Measurements from ENCODE around the gene UBE2K. TPM values are rescaled to one million over a fixed set of nuclear protein-coding genes. Genes with fewer than 3 reads are reported as not detected.
"Not testable (repeated sequence)": the region's sequence is repeated elsewhere in the genome, so short reads cannot be mapped to it uniquely, and the experiment has no call there.

Gene UBE2K
- total RNA-seq, 1 experiment from 2014 or later = 151 TPM

- H3K79me1 ChIP-seq (ENCODE audit: insufficient read depth, low read depth, low read length, poor library complexity, severe bottlenecking); H4K5ac ChIP-seq (ENCODE audit: insufficient read length, low read depth, low read length); H3K27me3 Mint-ChIP-seq (ENCODE audit: low read depth); H4K8ac ChIP-seq (replicated peaks; ENCODE audit: insufficient read length, low read depth, low read length); H3K27ac Mint-ChIP-seq; H3K14ac ChIP-seq (ENCODE audit: insufficient read depth, low read length); H3K18ac ChIP-seq (ENCODE audit: insufficient read length, low read depth, low read length); H3K27me3 ChIP-seq (ENCODE audit: insufficient read depth, low read length); H3K9me3 ChIP-seq (ENCODE audit: control insufficient read depth, low read depth, low read length); H3K4ac ChIP-seq (ENCODE audit: low read depth, low read length); DNase-seq; H2BK5ac ChIP-seq (ENCODE audit: insufficient read length, low read length); H3K27ac ChIP-seq (ENCODE audit: insufficient read length, low read depth, low read length); H3T11ph ChIP-seq (ENCODE audit: low read length); H3K9ac ChIP-seq (ENCODE audit: extremely low read depth, insufficient read length, low read length); H3K4me1 ChIP-seq (ENCODE audit: insufficient read depth, low read length); H2BK120ac ChIP-seq (ENCODE audit: low read depth, low read length, poor library complexity, severe bottlenecking); H2BK12ac ChIP-seq (ENCODE audit: insufficient read length, low read depth, low read length); H3K23ac ChIP-seq (ENCODE audit: insufficient read length, low read depth, low read length); H2BK20ac ChIP-seq (ENCODE audit: low read depth, low read length, poor library complexity, severe bottlenecking); H2AFZ ChIP-seq (ENCODE audit: low read length); H2BK15ac ChIP-seq (ENCODE audit: low read depth, low read length); H3K56ac ChIP-seq (ENCODE audit: insufficient read length, low read depth, low read length); H3K9me3 Mint-ChIP-seq; H3K4me3 Mint-ChIP-seq; H3K4me1 Mint-ChIP-seq; H3K4me2 ChIP-seq (ENCODE audit: insufficient read depth, insufficient read length, low read length); H3K36me3 Mint-ChIP-seq (ENCODE audit: insufficient read depth in 1 of 3, low read depth in 3 of 3); H4K91ac ChIP-seq (ENCODE audit: insufficient read length, low read depth, low read length); H3K23me2 ChIP-seq (ENCODE audit: insufficient read length, low read depth, low read length, poor library complexity, severe bottlenecking); H4K20me1 ChIP-seq (ENCODE audit: control insufficient read depth, insufficient read depth, insufficient read length); H2AK5ac ChIP-seq (ENCODE audit: insufficient read length, low read length); H3K79me2 ChIP-seq (ENCODE audit: insufficient read depth, low read length): not testable (repeated sequence)
- WGBS (ENCODE audit: extremely low coverage, insufficient read length, low lambda C conversion rate) = no CpG with 5 or more reads among the region's 10 CpGs
Measured at GRCh38 chr4:39675681-39676080, 22.3 kb upstream of the UBE2K start.

- not testable (repeated sequence) for H4K5ac ChIP-seq (ENCODE audit: insufficient read length, low read depth, low read length); H3K4ac ChIP-seq (ENCODE audit: low read depth, low read length); H2BK12ac ChIP-seq (ENCODE audit: insufficient read length, low read depth, low read length); H3K27ac Mint-ChIP-seq; H3K14ac ChIP-seq (ENCODE audit: insufficient read depth, low read length); H3K18ac ChIP-seq (ENCODE audit: insufficient read length, low read depth, low read length); H2BK20ac ChIP-seq (ENCODE audit: low read depth, low read length, poor library complexity, severe bottlenecking); H3K4me2 ChIP-seq (ENCODE audit: insufficient read depth, insufficient read length, low read length); H3K4me1 Mint-ChIP-seq; H2AK5ac ChIP-seq (ENCODE audit: insufficient read length, low read length); H3K4me1 ChIP-seq (ENCODE audit: insufficient read depth, low read length); H2BK15ac ChIP-seq (ENCODE audit: low read depth, low read length); H4K8ac ChIP-seq (replicated peaks; ENCODE audit: insufficient read length, low read depth, low read length); H3K9me3 Mint-ChIP-seq; H3K9me3 ChIP-seq (ENCODE audit: control insufficient read depth, low read depth, low read length); H2BK120ac ChIP-seq (ENCODE audit: low read depth, low read length, poor library complexity, severe bottlenecking); H2AFZ ChIP-seq (ENCODE audit: low read length); H3K36me3 Mint-ChIP-seq (ENCODE audit: insufficient read depth in 1 of 3, low read depth in 3 of 3); H3K79me1 ChIP-seq (ENCODE audit: insufficient read depth, low read depth, low read length, poor library complexity, severe bottlenecking); H3K79me2 ChIP-seq (ENCODE audit: insufficient read depth, low read length); H3K27ac ChIP-seq (ENCODE audit: insufficient read length, low read depth, low read length); H3K56ac ChIP-seq (ENCODE audit: insufficient read length, low read depth, low read length); DNase-seq; H3K9ac ChIP-seq (ENCODE audit: extremely low read depth, insufficient read length, low read length); H3K27me3 Mint-ChIP-seq (ENCODE audit: low read depth); H3K23me2 ChIP-seq (ENCODE audit: insufficient read length, low read depth, low read length, poor library complexity, severe bottlenecking); H4K91ac ChIP-seq (ENCODE audit: insufficient read length, low read depth, low read length); H4K20me1 ChIP-seq (ENCODE audit: control insufficient read depth, insufficient read depth, insufficient read length); H3T11ph ChIP-seq (ENCODE audit: low read length); H3K23ac ChIP-seq (ENCODE audit: insufficient read length, low read depth, low read length); H3K4me3 Mint-ChIP-seq; H2BK5ac ChIP-seq (ENCODE audit: insufficient read length, low read length); H3K27me3 ChIP-seq (ENCODE audit: insufficient read depth, low read length)
- WGBS (ENCODE audit: extremely low coverage, insufficient read length, low lambda C conversion rate) = no CpG with 5 or more reads among the region's 2 CpGs
Measured at GRCh38 chr4:39681003-39681402, 16.9 kb upstream of the UBE2K start.

All from H9 (cell line).